GM21526 (cell line): ENCODE data around the gene FRAS1.
"Not testable (repeated sequence)": the region's sequence is repeated elsewhere in the genome, so short reads cannot be mapped to it uniquely, and the experiment has no call there.

ENCODE experiments used
- ATAC-seq: cut with Tn5 transposase; IDR thresholded peaks from one replicate; pipeline ENCODE4 v1.9.1; 2021; ENCODE audit warnings: moderate library complexity; ENCODE audit not compliant: unreplicated experiment, low FRiP score

The FRAS1 gene

DNA sequence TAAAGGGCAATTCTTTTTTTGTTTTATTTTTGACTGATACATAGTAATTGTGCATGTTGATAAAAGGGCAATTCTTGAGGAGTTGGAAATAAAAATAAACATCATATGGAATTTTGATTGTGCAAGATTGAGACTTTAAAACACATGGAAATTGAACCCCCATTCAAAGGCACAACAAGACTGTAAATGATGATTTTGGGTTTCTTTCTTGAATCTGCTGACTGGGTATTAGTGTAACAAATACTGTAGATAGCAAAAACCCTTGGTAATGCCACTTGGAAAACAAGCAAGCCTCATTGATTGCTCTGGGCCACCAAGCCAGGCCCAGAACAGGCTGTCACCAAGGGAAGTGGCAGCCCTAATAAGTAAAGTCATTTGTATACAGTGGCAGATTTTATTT, 421.4 kb downstream of the FRAS1 start:
- no peak for ATAC-seq

DNA sequence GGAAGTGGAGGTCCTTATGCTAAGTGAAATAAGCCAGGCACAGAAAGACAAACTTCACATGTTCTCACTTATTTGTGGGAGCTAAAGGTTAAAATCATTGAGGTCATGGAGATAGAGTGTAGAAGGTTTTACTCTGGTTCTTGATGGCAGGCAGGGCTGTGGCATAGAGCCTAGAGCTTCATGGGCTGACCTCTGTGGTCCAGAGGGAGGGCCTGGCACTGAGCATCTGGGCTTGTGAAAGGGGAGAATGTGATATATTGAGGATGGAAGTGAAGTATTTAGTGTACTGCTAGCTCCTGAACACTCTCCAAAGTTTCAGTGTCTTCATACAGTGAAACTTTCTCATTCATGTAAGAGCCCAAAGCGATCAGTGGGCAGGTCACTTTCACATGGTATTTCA, 423.2 kb downstream of the FRAS1 start:
- ATAC-seq, result no peak

DNA sequence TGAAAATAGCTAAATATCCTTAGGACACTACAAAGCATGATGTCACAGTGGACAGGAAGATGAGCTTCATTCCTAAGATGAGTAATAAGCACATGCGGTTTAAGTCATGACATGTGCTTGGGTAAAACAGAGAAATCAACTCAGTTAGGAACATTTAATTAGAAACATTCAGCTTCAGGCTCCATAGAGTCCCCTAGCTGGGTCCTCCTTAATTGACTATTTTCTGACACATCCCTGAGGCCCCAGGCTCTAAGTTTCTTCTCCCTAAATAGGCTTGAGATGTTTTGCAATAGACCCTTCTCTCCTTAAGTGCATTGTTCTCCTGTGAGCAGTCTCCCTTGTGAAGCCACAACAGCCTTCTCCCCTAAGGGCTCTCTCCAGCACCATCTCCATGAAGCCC, 424.1 kb downstream of the FRAS1 start:
- ATAC-seq, result no peak

DNA sequence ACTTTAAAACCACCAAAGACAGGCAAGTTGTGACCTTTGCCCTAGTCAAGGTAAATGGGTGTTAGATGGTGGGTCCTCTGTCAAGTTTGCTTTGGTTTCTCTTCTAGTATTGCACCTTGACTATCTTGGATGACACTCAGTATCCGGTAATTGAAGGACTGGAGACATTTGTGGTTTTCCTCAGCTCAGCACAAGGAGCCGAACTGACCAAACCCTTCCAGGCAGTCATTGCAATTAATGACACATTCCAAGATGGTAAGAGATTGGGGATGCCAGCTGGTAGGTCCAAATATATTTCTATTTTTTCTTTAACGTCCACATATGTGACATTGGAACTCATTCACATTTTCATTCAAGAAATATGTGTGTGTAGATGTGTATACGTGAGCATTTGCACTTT, 425.2 kb downstream of the FRAS1 start:
- no peak for ATAC-seq

DNA sequence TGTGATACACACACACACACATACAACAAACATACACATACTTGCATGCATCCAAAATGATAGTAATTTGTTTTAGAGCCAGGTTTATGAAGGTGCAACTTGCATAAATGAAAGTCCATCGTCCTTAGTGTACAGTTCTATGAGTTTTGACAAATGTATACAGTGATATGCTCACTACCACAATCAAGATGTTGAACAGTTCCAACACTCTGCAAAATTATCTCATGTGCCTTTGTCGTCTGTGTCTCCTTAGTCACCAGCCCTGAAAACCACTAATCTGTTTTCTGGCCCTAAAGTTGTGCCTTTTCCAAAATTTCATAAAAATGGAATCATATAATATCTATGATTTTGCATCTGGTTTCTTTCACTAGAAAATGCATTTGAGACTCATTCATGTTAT, 426.7 kb downstream of the FRAS1 start:
- no peak for ATAC-seq

DNA sequence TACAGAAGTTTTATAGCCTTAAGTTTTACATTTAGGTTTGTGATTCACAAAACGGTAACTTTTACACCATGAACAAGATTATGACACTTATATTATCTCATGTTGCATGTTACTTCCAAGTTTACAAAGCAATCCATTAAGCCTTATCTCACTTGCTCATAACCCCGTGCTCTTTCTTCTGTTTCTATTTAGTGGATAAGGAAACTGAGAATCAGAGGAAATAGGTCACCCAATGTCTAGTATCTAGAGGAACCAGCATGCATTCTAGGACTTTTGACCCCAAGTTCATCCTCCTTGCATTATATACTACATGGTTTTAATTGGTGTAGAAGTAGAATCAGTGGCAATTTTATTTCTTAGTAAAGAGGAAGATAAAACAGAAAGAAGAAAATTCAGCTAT, 427.5 kb downstream of the FRAS1 start:
- ATAC-seq, result no peak

DNA sequence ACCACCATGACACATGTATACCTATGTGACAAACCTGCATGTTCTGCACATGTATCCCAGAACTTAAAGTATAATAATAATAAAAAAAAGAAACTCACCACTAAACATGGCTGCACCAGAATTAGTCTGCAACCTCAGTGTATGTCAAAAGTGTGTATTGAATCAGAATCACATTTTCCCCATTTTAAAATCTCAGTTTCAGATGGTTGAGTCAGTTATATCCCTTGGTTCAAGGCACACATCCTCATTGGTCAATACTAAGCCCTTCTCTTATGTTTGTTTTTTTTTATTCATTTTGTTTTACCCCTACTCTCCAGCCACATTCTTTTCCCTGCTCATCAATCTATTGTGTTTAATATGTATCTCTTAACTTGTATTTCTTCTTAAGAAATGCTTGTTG, 436.6 kb downstream of the FRAS1 start:
- no peak for ATAC-seq

DNA sequence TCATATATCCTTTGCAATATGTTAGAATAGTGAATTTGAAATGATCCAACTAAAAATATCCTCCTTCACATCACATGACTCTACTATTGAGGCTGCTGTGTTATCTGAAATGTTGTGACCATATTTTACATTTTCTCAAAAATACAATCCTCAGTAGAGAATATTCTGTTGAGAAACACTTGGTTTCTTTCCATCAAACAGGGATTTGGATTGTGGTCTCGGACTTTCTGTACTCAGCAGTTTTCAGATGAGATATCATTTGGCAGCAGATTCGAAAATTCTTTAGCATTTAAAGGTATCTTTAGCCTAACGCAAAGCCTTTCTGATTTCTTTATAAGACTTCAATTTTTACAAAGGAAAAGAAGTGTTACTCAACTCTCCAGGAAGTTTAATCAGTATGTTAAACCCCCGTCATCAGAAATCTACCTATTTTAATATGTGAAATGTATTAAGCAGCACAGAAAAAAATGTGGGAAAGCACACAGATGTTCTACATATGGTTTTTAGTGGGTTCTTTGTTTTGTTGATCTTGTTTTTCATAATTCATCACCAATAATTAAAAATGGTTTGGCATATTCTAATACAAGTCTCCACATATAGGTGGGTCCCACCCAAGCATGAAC, 439.0 kb downstream of the FRAS1 start:
- ATAC-seq, result no peak

DNA sequence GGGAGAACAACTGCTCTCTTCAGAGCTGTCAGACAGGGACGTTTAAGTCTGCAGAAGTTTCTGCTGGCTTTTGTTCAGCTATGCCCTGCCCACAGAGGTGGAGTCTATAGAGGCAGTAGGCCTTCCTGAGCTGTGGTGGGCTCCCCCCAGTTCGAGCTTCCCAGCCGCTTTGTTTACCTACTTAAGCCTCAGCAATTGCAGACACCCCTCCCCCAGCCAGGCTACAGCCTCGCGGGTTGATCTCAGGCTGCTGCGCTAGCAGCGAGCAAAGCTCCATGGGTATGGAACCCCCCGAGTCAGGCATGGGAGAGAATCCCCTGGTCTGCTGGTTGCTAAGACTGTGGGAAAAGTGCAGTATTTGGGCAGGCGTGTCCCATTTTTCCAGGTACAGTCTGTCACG, 449.1 kb downstream of the FRAS1 start:
- not testable (repeated sequence) for ATAC-seq

DNA sequence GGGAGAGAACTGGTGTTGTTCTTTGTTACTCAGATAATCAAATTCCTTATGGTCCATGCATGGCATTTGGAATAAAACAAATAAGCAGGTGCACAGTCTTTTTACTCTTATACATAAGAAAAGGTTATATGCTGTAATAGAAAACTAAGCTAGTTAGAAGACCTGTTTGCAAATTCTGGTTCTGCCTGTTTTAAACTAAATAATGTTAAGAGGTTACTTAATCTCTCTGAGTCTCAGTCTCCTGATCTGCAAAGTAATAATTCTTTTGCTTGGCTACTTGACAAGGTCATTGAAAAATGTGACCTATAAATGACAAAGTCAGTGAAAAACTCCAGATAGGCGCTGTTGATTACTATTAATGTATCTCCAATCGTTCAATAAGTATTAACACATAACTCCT, 451.9 kb downstream of the FRAS1 start:
- ATAC-seq, result no peak

DNA sequence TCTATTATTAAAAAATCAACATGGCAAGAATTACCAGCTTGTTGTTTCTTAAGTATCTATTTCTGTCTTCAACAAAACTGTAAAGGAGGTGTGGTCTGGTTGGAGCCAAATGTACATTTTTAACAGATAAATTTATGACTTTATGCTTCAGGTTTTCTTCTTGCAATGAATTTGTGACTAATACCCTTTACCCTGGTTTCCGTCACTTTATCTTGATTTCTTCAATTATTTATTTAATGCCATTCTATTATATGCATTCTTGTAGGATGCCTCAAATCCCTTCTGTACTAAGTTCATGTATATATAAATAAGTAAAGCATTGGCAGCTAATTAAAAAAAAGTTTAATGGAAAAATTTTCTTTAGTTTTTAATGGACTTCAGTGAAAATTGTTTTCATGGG, 453.0 kb downstream of the FRAS1 start:
- ATAC-seq, result no peak

DNA sequence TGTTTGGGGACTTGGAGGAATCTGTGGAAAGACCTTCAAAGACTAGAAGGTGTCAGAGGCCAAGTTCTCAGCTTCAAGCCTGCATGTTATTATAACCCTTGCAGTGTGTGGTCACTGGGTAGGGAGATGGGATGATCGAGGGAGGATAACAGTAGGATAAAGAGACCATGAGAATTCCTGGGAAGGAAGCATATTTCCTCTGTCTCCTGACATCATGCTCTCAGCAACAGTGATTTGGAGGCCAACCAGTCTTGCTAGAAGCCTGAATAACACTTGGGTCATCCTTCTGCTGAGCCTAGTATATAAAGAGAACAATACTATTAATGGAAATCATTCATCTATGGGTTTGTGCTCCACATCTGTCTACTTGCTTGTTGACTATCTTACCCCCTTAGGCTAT, 453.6 kb downstream of the FRAS1 start:
- no peak for ATAC-seq

DNA sequence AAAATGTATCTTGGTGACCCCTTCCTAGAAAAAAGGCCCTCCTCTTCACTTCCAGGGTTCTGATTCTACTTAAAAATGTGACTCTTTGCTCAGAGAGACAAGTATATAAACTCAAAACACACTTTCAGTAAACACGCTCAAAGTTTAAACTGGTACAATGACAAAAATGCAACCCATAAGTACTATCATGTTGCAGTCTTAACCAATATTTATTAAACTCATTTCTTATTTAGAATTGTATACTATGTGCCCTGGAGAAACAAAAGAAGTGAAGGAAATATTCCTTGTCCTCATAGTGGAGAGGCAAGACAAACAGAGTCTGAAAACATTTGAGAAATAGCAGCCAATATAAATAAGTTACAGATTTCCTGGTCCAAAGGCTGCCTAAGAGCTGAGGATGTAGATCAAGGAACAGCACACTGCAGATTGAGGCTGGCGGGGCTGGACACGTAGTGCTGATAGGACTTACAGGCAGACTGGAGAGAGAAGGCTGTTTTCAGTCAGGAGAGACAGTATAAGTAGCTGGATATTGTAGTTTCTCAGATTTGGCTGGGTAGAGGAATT, 455.3 kb downstream of the FRAS1 start:
- ATAC-seq, result no peak

DNA sequence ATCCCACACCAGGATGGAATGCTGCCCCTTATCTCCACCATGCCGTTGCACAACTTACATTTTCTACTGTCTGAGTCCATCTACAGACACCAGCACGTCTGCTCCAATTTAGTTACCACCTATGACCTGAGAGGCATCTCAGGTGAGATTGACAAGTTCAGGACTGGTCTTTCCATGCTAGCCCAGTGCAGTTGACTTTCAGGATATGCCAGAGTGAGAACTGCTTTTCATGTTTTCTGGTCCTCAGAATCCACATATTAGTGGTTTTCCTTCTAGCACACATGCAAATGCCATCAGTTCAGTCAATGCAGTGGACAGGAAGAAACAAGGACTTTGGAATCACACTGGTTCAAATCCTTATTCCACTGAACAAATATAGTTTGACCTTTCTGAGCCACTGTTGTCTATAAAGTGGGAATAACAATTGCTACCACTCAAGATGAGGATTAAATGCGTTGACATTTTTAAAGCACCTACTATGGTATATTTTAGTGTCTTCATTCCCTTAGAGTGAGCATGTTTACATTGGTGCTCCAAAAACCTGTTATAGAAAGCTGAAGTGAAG, 456.4 kb downstream of the FRAS1 start:
- no peak for ATAC-seq

DNA sequence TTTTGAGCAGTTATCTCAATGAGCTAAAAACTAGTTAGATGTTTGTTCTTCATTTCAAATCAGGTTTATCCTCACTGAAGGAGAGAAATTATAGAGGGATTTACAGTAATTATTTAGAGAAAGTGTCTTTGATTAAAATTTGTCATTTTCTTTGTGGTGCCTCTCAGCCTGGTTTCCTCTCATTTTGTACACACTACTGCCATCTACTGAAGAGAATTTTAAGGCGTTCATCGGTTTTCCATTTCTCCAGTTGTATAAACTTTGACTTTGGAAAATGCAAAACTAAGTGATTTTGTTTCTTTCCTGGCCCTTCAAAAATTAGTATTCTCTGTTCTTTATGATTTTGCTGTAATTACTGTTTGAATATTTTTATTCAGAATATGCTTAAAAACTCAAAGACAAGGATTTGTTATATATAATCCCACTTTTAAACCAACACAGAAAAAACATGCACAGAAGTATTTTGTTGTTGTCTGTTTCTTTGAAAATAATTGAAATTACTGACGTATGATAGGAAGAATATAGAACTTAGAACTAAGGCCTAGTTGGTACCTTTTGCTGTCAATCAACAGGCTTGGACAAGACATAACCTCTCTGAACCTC, 460.0 kb downstream of the FRAS1 start:
- ATAC-seq, result no peak

DNA sequence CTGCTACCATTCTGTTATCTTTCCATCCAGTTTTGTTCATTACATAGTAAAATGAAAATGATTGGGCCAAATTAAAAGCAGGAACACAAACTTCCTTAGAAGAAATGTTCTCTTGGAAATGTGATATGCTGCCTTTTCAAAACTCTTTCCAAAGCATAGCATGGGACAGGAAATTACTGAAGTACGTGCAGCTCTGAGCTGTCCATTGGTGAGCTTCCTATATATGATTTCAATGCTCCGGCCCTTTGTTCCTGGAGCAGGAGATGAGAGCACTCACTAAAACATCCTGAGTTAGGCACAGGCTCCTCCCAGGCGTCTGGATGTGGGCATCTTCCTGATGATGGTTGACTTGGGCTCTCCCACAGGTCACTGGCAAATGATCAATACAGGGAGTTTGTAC, 461.4 kb downstream of the FRAS1 start:
- ATAC-seq, result no peak

DNA sequence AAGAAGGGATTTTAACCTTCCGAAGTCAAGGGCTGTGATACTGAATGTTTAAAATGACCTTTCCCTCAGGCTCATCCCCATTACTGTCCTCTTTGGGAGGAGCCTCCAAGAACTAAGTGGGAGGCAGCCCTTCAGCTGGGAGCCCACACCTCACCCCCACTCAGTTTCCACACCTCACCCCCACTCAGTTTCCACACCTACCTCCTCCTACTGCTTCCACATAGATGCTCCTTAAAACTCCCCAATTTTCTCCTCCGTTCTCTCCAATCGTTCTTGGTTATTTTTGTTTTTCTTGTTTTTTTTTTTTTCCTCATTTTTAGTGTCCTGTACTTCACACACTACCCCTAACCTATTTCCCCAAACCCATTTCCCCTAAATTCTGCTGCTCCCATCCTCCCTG, 462.8 kb downstream of the FRAS1 start:
- ATAC-seq, result no peak

DNA sequence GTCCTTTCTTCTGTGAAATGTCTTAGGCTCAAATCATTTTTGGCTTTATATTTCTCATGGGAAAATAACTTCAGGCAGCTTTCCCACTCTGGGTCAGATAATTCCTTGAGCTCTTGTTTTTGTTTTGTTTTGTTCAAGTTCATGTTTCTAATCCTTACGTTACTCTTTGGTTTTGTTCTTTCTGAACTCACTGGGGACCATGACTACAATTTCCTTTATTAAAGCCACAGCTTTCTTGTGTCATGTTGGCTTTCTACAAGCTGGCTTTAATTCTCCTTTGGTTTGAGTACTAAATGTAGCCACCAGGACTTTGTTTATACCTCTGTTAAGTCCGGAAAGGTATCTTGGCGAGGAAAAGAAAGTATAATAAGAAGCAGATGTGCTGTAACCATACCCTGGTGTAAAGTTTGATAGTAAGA, 463.7 kb downstream of the FRAS1 start:
- no peak for ATAC-seq

DNA sequence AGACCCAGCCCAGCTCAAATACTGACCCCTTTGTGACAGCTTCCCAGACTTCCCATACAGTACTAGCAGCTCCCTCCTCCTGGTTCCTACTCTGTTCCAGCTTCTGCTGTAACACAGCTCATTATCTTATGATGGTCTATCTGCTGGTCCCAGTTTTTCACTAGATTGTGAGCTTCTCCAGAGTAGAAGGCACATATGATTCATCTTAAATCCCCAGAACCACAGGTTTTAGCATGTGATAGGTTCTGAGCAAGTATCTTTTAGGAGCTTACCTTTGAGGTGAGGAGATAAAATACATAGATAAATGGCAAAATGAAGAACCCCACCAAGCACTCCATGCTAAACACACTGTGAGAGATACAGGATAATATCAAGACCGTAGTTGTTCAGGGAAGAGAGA, 466.9 kb downstream of the FRAS1 start:
- ATAC-seq, result no peak

DNA sequence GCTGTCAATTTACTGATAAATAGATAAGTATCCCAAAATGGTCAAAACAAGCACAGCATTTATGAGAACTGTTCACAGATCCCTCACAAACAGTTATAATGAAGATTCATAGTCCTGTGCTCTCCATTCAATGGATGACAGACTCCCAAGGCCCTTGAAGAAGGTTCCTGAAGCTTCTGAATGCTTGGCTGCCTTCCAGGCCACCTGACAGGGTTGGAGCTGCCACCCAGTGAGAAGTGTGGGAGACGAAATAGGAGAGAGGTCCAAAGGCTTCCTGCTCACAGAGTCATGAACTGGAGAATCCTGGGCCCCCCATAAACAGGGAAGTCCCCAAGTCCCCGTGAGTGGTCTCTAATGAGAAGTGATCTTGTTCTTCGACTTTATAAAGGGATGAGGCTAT, 468.4 kb downstream of the FRAS1 start:
- ATAC-seq, result no peak

DNA sequence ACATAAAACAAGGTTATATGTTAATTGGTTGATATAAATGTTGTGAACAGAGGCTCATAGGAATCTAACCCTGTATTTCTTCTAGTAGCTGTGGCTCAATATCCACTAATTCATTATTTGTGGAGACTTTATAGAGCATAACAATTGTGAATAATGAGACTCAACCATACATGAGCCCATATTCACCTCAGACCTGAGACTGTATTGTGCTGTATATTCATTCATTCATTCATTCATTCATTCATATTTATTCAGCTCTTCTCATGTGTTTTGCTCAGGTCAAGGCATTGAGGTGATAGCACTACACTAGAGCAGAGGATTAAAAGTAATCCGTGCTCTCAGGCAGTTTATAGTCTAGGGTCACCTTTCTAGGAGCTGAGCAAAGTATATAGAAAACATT, 470.0 kb downstream of the FRAS1 start:
- no peak for ATAC-seq

DNA sequence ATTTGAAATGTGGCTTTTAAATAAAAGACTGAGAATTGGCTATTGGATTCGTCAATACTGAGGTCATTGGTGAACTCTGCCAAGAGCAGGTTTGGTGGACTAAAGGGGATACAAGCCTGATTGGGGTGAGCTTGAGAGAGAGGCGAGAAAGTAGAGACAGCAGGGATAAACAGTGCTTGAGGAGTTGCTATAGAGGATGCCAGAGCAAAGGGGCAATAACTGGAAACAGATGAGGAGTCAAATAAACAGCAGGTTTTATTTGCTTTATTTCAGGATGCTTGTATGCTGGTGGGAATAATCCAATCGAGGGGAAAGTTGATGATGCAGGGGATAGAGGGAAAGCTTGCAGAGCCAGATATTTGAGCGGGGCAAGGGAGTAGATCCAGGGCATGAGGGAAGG, 470.4 kb downstream of the FRAS1 start:
- no peak for ATAC-seq
